HG03095 (cell line): ENCODE measurements around the gene EHD4.

ENCODE experiments used
- ATAC-seq: cut with Tn5 transposase; IDR thresholded peaks from one replicate; pipeline ENCODE4 v1.9.1; 2021; ENCODE audit warnings: moderate library complexity; ENCODE audit not compliant: unreplicated experiment

The EHD4 gene

DNA sequence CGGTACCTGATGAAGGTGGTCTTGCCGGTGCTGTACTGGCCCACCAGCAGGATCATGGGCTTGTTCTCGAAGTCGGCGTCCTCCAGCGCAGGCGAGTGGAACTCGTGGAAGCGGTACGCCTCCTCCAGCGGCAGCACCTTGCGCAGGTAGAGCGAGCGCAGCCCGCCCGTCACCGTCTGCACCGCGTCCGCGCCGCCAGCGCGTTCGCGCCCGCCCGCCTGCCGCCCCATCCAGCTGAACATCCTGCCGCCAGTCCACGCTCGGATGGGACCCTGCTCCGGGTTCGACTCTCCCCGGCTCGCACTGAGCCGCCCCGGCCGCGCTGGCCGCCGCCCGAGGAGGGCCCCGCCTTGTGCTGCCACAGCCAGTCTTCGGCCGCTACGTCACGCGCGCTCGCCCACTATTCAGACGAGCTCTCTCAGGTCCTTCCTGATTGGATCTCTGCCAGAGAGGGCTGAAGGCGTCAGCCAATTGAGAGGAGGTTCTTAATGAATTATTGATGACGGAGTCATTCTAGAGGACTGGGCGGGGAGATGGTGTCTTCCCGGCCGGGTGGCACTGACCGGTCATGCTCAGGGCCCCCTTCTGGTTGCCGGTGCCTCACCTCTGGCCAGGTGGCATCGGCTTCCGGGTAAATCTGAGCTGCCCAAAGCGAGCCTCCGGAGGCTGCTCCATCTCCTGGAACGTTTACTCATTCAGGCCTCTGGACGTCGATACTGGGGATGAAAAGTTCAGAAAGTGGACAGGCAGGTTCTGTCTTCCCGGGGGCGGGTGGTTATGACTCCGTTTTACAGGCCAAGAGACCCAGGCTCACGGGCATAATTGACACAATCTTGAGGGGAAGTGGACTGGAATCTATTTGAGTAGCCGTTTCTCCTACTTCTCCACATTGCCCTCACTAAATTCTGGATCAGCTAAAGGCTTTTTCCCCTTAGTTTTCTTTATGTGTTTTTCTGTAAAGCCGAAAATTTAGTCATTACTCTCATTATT lies at the start of gene EHD4:
Gene EHD4, minus strand, starts transcription at position 305 of the 990 bp plus-strand sequence. Its CDS starts 63 bp downstream, at position 242.
- ATAC-seq = peak; percentile 73

DNA sequence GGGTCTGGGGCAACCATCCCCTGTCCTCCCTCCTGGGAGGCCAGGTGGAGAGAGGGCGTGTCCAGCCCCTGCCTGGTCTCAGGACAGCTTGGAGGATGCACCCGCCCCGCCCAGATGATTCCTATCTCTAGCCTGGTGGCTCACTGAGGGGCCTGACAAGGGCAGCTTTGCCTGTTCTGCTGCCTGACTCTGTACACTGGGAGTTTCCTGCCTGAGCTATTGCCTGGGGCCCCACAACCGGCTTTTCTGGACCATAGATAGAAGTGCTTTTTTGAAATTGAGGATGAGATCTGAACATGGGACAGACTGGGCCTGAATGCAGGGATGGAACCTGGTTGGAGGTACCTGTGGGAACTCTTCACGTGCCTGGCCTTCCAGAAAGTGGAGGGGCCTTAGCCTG lies 49.2 kb upstream of the EHD4 start:
- no peak for ATAC-seq

DNA sequence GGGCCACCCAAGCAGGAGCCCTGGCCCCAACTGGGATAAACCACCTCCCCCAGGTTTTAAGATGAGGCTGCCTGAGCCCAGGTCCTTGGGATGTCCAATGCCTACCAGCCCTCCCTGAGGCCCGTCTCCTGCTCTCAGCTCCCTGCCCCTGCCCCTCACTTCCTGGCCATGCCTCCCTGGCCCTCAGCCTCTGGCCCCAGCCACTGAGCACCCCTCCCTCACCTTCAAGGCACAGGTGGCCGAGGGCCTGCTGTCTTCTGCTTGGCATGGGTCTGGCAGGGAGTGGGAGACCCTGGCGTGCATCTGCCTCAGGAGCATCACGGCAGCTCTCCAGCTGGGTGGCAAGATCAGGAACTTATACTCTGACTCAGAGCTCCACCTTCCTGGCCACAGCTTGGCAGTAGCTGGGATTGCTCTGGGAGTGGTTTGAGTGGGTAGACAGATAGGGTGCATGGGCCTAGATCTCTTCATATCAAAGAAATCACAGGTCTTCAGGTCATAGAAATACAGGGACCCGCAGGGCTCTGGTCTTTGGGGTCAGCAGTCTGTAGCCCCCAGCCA lies 48.4 kb upstream of the EHD4 start, which contains the start of gene PLA2G4E:
Gene PLA2G4E, minus strand, starts transcription at position 330 of the 561 bp plus-strand sequence. Its CDS starts 12 bp downstream, at position 318.
- no peak for ATAC-seq

DNA sequence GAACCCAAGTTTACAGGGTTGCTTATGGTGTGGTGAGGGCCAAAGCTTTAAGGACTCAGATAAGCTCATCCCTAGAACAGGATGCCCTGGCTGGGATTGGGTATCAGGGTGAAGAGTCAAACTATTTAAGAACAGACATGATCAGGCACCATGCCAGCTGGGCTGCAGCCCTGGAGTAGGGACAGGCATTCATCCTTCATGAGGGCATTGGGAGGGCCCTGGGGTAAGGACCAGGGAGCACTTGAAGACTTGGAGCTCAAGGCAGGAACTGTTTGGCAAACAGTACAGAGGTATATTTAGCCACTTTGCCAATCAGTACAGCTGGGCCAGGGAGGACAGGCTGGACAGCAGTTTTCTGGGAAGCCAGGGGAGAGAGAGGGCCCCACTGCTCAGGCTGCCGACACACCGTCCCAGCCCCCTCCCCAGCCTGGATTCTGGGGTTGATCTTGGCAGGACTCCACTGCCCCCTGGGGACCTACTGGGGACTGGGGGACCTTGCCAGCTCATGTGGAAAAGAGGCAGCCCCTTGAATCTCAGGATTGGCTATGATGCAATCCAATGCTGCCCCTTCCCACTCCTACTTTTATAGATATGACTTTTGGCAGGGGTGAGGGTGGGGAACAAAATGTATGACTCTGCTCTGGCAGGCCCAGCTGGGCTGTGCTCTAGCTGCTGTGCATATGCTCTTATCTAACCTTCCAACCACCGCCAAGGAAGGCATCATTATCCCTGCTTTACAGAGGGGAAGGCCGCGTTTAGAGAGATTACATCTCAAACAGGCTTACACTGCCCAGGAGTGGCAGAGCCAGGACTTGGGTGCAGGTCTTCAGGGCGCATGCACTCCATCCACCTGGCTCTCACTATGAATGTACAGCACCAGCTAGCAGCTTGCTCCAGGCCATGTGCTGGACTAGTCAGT lies 46.2 kb upstream of the EHD4 start:
- no peak for ATAC-seq

DNA sequence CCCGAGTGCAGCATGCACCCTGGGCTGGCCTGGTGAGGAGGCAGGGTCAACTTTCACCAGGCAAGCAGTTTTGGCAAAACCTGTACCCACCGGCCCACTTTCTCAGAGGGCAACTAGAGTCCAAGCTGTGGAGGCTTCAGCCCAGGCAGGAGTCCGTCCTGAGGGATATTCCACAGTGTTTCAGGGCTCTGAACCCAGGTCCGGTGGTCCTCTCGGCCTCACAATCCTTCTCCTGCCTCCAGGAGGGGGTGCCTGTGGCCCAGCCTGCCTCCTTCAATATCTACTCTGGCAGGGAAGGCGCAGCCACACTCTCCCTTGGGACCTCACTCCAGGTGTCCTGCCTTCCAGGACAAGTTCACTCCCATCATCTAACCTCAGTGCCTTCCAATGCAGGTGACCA lies 44.6 kb upstream of the EHD4 start:
- ATAC-seq = no peak

DNA sequence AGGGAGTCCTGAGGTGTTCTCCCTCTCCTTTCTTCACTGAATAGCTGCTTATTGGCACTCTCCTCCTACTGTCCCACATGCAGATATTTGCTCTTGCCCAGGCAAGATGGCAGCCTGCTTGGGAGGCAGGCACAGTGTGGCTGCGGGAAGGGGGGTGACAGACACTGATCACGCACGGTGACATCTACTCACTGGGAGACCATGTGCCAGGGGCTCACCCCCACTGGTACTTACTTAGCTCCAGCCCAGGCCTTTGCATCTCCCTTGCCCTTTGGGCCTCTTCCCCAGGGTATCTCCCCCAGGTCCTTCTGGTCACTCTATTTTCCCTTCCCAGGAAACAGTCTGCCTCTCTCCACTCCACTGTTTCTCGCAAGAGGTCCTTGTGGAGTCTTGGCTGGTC lies 42.0 kb upstream of the EHD4 start:
- no peak for ATAC-seq

DNA sequence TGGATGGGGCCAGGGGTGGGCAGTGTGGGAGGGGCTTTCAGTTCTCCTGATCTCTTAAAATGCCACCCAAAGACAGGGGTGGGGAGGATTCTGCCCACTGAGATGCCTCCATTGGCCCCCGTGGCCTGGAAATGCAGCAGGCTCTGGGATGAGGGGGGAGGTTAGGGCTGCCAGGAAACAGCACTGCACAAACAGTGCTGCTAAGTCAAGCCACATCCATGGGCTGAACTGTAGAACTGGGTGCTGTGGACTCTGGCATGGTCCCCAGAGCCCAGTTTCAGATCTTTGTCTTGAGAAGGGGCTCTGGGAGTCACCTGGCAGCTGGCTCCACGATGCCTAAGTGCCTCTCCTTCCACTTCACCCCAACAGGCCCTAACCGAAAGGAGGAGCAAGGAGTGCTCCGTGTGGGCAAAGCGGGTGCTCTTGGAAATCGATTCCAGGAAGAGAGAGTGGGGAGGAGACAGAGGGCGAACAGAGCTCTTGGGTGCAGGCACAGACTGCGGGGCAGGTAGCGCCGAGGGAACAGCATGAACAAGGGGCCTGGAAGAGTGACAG lies 40.6 kb upstream of the EHD4 start:
- no peak for ATAC-seq

DNA sequence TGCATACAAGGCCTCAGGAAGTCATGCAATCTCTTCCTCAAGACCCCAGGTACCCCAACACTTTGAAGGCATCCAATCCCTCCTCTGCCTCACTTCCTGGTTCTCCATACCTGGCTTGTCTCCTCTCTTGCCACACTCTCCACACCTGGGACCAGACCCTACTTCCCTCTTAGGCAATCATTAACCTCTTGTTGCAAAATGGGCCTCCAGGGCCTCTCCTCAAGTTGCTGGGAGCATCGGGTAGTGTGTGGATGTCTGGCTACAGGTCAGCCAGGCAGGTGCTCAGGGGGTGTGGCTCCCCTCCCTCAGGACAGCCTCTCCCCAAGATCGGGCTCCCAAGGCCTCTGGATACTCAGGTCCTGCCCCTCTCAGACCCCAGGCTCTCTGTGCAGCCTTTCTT lies 39.9 kb upstream of the EHD4 start:
- no peak for ATAC-seq

DNA sequence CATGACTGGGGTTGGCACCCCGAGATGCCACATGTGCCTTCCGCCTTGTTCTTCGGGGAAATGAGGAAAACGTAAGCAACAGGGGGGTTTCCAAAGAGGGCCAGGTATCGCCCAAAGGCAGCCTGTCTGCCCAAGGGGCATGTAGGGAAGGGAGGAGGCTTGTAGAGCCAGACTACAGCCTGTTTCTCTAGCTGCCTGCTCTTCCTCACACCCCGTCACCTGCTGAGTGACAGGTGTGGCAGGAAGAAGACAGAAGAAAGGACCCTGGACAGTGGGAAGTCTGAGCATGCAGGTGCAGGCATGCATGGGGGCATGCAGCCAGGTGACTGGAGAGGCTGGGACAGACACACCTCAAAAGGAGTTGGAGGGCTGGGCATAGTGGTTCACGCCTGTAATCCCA lies 38.7 kb upstream of the EHD4 start:
- ATAC-seq = no peak

DNA sequence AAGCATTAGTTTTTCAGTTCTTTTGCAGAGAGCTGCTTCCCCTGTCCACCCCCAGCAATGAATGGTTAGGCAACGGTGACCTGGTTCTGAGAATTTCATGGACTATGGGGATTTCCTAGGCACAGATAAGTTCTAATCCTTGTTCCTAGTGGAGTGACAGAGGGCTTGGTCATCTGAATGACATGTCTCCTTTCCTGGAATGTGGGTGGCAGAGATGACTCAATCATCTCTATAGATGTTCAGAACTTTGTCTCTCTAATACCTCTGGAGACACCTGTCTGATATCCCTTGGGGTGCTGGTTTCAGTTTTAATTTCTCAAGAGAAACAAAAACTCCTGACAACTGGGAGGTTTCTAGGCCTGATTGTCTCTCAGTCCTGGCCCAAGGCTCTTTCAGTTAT lies 38.1 kb upstream of the EHD4 start:
- peak; percentile 59 for ATAC-seq

DNA sequence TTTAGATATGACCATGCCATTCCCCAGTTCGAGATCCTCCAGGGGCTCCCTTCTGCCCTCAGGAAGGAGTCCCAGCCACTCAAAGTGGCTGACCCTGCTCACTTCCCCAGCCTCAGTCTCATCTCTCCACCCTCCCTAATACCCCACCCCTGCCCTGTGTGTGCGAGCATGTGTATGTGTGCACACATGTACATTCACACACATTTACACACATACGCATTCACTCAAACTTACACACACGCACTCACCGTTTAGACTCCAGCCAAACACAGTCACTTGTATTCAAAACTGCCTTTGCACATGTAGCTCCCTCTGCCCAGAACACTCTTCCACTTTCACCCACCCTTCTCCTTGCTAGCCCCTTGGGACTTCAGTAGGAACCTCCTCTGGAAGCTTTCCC lies 37.1 kb upstream of the EHD4 start:
- no peak for ATAC-seq

DNA sequence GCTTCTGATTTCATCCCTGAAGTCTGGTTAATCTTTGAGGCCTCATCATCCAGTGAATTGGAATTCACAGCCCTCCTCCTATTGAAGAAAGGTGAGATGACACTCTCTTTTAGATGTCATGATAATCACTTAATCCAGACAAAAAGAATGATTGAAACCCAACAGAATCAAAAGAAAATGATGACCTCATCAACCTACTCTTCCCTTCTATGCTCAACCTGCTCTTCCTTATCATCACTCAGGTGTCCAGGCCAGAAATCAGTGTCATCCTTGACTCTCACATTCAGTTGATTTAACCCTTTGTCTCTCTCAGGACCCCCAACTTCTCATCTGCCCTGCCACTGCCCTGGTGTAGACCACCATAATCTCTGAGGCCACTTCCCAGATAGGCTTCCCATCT lies 36.7 kb upstream of the EHD4 start:
- no peak for ATAC-seq

DNA sequence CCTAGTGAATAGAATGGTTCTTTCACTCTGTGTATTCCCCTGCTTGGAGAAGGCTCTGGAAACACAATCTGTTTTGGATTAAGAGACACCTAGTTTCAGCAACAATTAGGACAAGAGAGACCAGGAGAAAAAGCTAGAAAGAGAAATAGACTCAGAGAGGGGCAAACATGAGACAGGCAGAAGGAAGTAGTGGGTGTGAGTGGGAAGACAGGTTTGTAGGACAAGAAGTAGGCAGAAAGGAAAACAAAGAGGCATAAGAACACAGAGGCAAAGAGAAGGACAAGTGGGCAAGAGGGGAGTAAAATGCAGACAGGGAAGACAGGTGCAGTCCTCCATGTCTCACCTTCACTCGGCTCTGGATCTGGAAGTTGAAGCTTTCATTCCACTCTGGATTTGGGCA lies 35.0 kb upstream of the EHD4 start:
- ATAC-seq = no peak

DNA sequence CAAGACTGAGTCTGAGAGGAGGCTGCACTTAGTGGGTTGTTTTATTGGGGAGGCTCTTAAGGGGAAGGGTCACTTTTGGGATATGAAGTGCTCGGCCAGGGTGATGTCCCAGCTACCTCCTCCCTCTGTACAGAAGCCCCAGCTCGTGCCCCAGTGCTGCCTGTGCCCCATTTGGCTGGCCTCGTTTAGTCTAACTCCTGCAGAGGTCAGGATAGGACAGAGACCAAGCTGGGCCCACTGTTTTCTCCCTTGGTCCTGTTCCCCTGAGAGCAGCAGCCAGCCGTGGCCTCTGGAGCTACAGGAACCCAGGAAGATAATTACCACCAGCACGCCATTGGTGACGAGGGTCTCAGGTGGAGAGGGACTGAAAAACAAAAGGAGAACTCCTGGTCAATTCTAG lies 30.0 kb upstream of the EHD4 start:
- no peak for ATAC-seq

DNA sequence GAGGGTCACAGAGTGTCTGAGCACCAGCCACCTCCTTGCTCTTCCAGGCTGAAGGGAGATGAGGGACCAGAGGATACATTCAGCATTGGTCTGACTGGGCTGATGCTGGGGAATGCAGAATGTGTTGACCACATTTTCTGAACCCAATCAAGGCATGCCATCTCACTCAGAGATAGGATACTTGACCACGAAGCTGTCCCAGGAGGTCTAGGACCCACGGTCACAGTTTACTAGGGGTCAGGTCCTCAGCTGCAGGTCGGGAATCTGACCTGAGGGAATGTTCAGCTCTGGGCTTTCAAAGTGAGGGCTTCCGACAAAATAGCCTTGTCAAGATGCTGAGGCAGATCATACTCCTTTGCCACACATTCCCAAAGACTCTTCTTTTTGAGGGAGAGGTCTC lies 28.9 kb upstream of the EHD4 start:
- ATAC-seq = no peak

DNA sequence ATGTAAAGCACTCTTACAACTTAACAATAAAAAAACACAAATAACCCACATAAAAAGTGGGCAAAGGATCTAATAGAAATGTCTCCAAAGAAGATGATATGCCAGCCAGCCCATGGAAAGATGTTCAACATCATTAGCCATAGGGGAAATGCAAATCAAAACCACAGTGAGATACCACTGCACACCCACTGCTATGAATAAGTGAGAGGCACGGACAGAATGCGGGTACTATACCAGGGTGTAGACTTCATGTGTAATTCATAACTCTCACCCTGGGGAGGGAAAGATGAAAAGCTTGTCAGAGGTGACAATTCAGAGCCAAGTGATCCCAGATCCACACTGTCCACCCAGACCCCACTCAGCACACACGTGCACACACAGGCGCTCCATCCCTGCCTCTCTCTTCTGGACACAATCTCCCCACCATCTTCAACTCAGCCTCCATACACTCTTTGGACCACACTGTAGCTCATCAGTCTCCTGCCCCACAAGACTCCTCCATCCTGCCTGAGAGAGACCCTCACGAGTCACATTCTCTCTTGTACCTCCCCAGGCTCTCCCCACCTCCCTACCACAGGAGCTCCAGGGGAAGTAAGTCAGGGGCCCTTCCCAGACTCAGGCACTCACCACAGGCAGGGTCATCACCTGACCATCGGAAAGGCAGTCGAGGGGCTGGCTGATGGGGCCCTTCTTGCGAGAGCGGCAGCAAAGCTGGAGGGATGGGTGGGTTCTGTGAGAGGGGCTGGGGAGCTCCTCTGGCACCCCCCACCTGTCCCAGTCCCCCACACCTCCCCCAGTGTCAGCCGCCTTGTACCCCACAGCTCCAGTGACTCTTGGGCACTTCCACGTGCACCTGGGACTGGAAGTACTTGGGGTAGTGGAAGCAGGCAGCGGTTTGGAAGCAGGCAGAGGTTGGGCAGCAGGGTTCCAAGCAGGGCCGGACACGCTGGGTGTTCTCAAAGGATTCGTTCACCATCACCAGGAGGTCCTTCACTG lies 27.2 kb upstream of the EHD4 start:
- no peak for ATAC-seq

DNA sequence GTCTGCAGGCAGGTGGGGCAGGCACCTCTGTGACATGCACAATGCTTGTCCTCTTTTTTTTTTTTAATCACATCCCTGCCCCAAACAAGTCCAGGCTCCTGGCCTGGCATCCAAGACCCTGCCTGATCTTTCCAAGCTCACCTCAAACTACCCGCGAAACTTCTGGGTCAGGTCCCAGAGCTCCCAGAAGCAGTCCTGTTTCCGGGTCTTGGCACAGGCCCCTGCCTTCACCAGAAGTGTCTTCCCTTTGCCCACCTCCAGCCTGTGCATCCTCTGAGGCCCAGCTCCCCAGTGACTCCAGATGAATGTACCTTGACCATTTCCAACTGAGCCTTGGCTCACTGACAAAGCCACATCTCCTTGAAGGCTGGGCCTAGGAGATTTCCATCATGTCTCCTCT lies 25.5 kb upstream of the EHD4 start:
- ATAC-seq = no peak

DNA sequence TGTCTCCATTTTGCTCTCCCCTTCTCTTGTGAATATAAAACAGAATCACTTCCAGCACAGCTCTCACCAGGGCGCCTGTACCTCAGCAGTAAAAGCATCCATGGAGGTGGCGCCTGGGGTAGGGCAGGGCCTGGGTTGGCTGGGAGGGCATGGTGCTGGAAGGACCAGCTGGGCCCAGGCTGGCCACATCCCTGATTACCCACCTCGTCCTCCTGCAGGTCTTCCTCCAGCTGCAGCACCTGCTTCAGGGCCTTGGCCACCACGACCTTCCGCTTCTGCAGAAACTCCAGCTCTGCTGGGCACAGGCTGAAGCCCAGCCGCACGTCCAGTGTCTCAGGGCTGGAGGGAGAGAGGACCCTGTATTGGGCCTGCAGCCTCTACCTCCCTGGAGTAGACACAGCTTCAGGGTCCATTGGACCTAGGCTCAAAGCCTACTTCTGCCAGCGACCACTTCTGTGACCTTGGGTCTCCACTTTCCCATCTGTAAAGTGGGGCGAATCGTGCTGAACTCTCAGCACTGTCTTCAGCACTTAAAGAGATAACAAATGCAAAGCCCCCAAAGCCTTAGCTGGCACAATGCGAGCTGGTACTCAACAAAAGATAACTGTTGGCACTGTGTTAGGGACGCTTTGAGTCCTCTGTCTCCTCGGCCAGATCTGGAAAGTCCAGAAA lies 24.7 kb upstream of the EHD4 start:
- ATAC-seq = no peak

DNA sequence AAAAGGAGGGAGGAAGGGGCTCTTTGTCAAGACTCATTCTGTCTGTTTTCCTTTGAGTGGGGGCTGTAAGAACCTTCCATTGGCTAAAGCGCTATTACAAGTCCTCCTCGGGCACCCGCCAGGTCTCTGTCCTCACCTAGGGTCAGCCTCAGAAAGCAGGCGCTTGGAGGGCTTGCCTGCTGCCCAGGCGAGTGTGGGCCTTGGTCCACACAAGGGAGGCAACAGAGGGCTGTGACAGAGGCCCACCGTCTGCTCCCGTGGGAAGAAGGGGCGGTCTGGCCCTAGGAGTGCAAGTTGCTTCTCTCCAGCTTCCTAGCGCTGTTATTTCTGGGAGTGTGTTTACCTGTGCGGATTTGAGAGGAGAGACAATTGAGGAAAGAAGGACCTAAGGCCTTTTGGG lies 24.0 kb upstream of the EHD4 start:
- ATAC-seq = no peak
